HS-5 (cell line): ENCODE results near the gene IQSEC3.
"Not testable (repeated sequence)": the region's sequence is repeated elsewhere in the genome, so short reads cannot be mapped to it uniquely, and the experiment has no call there.

ENCODE experiments used
- DNase-seq: peaks from one replicate; pipeline ENCODE4 v3.0.0-alpha.2; 2012; ENCODE audit warnings: low read depth

The IQSEC3 gene

DNA sequence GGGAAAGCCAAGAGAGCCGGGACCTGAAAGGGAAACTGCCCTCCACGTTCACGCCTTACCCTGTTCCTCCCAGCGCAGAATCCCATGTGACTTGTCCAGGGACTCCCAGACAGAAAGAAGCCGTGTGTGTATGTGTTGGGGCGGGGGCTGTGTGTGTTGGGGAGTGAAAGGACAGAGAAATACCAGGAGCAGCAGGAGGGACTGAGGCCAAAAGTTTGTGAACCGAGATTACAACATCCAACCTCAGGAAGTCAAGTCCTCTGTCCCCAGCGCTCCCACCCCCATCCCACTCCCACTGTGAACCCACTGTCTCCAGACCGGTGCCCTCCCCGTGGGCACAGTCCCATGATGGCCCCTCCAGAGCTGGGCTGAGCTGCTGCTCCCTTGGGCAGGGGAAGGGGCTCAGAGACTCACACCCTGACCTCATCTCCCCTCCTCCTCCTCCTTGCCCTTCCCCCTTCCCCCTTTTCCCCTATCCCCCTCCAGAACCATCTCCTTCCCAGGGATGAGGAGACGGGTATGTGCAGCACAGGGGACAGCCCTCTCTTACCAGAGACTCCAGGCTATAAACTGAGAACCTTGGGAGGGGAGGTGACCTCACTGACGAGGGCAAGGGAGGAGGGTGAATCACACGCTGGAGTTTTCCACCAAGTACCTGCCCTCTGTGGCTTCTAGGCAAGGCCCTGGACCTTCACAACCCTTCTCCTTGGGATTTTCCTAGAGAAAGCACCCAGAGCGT, 147.6 kb downstream of the IQSEC3 start, which contains the start of gene SLC6A12:
TSS of gene SLC6A12 (minus strand) at position 155 of the 739 bp plus-strand sequence. CDS start 4,171 bp downstream, outside the sequence.
- DNase-seq: no peak

DNA sequence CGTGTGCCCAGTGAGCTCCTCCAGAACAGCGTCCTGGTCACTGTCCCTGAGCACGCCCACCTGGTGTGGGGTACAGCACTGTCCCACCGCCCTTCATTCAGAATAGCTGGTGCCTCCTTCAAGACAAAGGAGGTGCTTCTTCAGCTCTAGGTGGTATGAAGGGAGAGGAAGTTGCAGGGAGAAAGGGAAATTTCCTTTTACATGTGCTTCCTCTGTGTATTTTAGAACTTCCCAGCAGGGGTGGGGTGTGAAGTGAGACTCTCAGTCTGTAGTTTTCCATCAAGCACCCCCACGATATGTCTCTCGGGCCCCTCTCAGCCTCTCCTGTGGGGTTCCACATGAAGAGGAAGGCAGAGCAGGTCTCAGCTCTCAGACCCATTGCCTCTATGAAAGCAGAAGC, 148.5 kb downstream of the IQSEC3 start:
- no peak for DNase-seq

GRCh38 chr12:217029-217428, 150.5 kb downstream of the IQSEC3 start:
- not testable (repeated sequence) for DNase-seq

DNA sequence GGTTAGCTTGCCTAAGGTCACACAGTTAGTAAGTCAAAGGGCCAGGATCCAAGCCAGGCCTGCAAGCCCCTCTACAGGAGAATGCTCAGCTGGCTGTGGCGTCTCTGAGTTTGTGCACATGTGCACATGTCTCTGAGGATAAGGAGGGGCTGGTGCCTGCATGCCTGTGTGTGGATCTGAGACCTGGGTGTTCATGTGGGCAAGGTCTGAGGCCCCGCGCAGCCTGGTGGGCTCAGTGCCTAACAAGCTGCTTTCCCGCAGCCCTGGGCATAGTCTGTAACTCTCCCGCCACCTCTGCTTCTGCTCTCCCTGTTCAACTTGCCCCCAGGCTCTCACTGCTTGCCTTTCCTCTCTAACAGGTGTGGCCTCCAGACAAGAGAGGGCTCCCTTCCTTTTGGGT, 151.7 kb downstream of the IQSEC3 start:
- DNase-seq: no peak

- DNase-seq: no peak
Observed at GRCh38 chr12:218728-219590, 152.4 kb downstream of the IQSEC3 start.

- no peak for DNase-seq
Observed at GRCh38 chr12:219891-220352, 153.4 kb downstream of the IQSEC3 start.

DNA sequence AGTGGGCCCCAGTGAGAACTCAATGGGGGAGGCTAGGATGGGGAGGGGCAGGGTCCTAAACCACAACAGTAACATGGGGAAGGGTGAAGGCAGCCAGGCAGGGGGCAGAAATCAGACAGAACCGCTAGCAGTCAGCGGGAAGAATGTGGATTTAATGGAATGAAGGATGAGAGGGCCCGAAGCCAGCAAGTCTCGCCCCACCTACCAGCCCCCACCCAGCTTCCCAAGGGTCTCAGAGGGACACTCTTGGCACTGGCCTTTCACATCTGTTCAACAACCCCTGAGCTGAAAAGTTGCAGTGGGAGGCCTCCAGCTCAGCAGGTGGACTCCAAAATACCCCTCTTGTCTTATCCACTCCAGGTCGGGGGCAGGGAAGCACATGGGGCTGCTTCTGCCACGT, 153.9 kb downstream of the IQSEC3 start:
- DNase-seq: no peak

DNA sequence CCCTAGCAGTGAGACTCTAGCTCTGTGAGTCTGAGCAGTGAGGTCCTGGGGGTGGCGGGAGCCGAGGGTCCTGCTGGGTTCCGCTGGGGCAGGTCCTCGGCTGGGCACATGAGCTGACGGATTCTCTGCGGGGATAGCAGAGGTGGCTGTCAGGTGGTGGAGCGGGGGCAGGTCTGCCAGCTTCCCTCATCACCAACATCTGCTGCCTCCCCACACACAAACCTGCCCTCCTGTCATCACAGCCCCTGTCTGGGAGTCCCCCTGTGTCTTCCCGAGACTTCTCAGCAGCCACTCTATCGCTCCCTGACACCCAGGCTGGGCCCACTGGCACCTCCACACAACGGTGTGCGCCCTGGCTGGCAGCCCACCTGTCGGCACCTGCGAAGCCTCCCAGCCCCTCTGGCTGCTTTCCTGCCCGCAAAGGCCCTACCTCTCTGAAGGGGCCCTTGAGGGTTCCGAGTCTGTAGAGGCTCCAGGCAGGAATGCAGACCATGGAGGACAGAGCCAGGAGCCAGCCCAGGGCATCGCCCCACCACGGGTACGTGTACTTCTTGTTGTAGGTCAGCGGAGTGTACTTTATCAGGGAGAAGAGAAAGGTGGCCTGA, 154.5 kb downstream of the IQSEC3 start:
- no peak for DNase-seq

DNA sequence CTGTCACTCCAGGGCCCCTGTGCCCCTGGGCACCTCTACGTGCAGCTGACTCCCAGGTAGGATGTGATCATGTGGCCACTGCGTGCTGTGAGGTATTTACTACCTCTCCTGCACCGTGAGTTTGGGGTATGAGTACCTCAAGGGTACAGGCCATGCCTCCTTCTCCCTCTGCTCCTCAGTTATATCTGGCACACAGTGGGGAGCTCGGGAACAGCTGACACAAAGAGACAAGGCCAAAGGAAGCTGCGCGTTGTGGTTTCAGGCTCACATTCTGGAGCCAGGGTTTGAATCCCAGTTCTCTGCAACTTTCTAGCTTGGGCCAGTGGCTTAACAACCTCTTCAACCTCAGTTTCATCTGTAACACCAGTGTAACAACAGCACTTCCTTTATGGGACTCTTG, 155.2 kb downstream of the IQSEC3 start:
- no peak for DNase-seq

GRCh38 chr12:223841-224240, 157.3 kb downstream of the IQSEC3 start:
- no peak for DNase-seq

- DNase-seq: no peak
Observed at GRCh38 chr12:224330-224729, 157.8 kb downstream of the IQSEC3 start.

DNA sequence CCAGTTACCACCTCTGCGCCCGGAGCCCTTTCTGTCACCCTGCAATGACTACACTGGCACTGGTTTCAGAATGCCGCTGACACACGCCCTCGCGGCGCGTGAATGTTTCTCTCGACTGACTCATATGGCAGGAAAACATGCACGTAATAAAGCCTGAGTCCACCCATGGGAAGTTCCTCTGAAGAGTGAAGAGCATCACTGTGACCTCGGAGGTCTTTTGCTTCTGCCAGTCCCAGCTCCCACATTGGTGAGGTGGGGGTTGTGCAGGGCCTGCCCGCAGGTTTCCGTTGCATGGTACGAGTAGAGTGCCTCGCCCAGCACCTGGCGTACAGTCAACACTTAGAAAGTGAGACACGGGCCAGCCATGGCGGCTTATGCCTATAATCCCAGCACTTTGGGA, 158.4 kb downstream of the IQSEC3 start:
- no peak for DNase-seq

DNA sequence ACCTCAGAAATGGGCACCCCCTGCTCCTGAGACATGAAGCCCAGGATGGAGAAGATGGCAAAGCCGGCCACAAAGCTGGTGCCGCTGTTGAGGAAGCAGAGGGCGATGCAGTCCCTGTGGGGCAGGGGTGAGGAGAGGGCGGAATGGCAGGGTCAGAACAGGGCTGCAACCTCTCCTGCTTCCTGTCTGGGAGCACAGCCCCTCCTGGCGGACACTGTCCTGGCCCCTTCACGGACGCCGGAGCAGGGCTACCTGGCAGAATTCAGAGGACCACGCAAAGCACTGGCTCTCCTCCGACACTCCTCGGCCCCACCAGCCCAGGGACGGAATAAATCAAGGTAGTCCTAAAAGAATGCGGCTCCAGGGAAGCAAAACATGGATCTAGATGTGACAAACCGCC, 159.8 kb downstream of the IQSEC3 start:
- DNase-seq: no peak

- no peak for DNase-seq
Observed at GRCh38 chr12:227286-227915, 160.8 kb downstream of the IQSEC3 start.
